ENCODE measurements around the gene WDR89.
"Not testable (repeated sequence)": the region's sequence is repeated elsewhere in the genome, so short reads cannot be mapped to it uniquely, and the experiment has no call there.

GRCh38 chr14:63583046-63583445, 58.6 kb downstream of the WDR89 start:
- TF ChIP-seq CTCF (IDR thresholded peaks at IDR 0.05); ZFX (IDR thresholded peaks at IDR 0.05; ENCODE audit: borderline replicate concordance): not testable (repeated sequence)

Data from 22Rv1 (cell line).